HCT116 (cell line): ENCODE results near the gene GRIA1. TPM values are rescaled to one million over a fixed set of nuclear protein-coding genes. Genes with fewer than 3 reads are reported as not detected.

Experiments used
- ATAC-seq: fragments of 200-7000 bp; cut with Tn5 transposase; 2 replicates; pipeline ENCODE4 v1.9.1; 2020; ENCODE audit warnings: mild to moderate bottlenecking, moderate library complexity
- BruUV-seq: library from RNA; stranded (reverse); fragments of 400-500 nt; replicated peaks from 2 replicates; lab custom pipeline; 2021; lab: Mats Ljungman, UMichigan
- CTCF ChIA-PET: fragments of 300-600 bp; sonication (Branson Sonifier 250); formaldehyde crosslinking; loops from one replicate; lab custom pipeline; 2021; ENCODE audit warnings: antibody characterized with exemption; lab: Charles Lee
- POLR2A ChIA-PET: fragments of 300-600, 350-600 bp; sonication (Branson Sonifier 250); formaldehyde crosslinking; loops from one replicate; lab custom pipeline; 2021; ENCODE audit warnings: antibody characterized with exemption; lab: Charles Lee
- RAD21 ChIA-PET, 2 experiments: fragments of 300-600 bp; sonication (Branson Sonifier 250); formaldehyde crosslinking; loops; one replicate each; lab custom pipeline; 2023; ENCODE audit warnings: low total read pairs in 2 of 2; ENCODE audit not compliant: uncharacterized antibody in 2 of 2, unreplicated experiment in 2 of 2, low non-redundant PET in 1 of 2; lab: Charles Lee
- DNase-seq: peaks from one replicate; pipeline ENCODE4 v3.0.0-alpha.2; 2010; ENCODE audit warnings: low read depth, low spot score
- H2AFZ ChIP-seq: fragments of 200-600 bp; shearing (Covaris generic), sonication (generic); 2 replicates; pipeline ENCODE4 v1.6.1; 2017; ENCODE audit warnings: low read depth, mixed run types, mixed read lengths, antibody characterized with exemption, low read length; ENCODE audit not compliant: poor library complexity, severe bottlenecking
- H3K27ac ChIP-seq: 2 replicates; pipeline ENCODE4 v1.5.1; 2012; ENCODE audit warnings: low read depth, low read length
- H3K27me3 ChIP-seq: fragments of 200-600 bp; sonication (generic); 2 replicates; pipeline ENCODE4 v1.6.1; 2016; ENCODE audit warnings: mixed run types, low read length, mixed read lengths; ENCODE audit not compliant: insufficient read depth
- H3K36me3 ChIP-seq, 2 experiments: fragments of 200-500 bp in 1 of 2; fragments of 200-600 bp in 1 of 2; sonication (Bioruptor generic) in 1 of 2; sonication (generic) in 1 of 2; 2 replicates each; pipeline versions ENCODE4 v1.5.1 to v1.6.1; 2014 to 2016; ENCODE audit warnings: low read length in 2 of 2, inconsistent platforms in 1 of 2, mixed read lengths in 1 of 2, mixed run types in 1 of 2; ENCODE audit not compliant: insufficient read depth in 2 of 2, control insufficient read depth in 1 of 2
- H3K4me1 ChIP-seq, 2 experiments: fragments of 200-600 bp in 1 of 2; sonication (generic) in 1 of 2; 2 replicates each; pipeline versions ENCODE4 v1.5.1 to v1.6.1; 2012 to 2017; ENCODE audit warnings: low read length in 2 of 2, inconsistent platforms in 1 of 2, mild to moderate bottlenecking in 1 of 2, mixed read lengths in 1 of 2, mixed run types in 1 of 2, moderate library complexity in 1 of 2; ENCODE audit not compliant: insufficient read depth in 2 of 2, control insufficient read depth in 1 of 2
- H3K4me2 ChIP-seq: fragments of 200-600 bp; sonication (generic); 2 replicates; pipeline ENCODE4 v1.6.1; 2017; ENCODE audit warnings: mixed run types, low read length, mixed read lengths
- H3K4me3 ChIP-seq, 2 experiments: fragments of 200-600 bp in 1 of 2; sonication (generic) in 1 of 2; replicated peaks in 1 of 2; 2 replicates each; pipeline ENCODE4 v1.5.1; 2011 to 2016; ENCODE audit warnings: low read length in 2 of 2, control low read depth in 1 of 2, low read depth in 1 of 2, mild to moderate bottlenecking in 1 of 2, mixed read lengths in 1 of 2, mixed run types in 1 of 2
- H3K79me2 ChIP-seq: fragments of 200-600 bp; sonication (generic); 2 replicates; pipeline ENCODE4 v1.6.1; 2017; ENCODE audit warnings: mild to moderate bottlenecking, mixed run types, low read length, moderate library complexity, mixed read lengths; ENCODE audit not compliant: insufficient read depth
- H3K9ac ChIP-seq: fragments of 200-600 bp; sonication (generic); 2 replicates; pipeline ENCODE4 v1.6.1; 2016; ENCODE audit warnings: low read length, mixed read lengths
- H3K9me2 ChIP-seq: fragments of 200-600 bp; sonication (generic), shearing (Covaris generic); 2 replicates; pipeline ENCODE4 v1.6.1; 2017; ENCODE audit warnings: mixed run types, mild to moderate bottlenecking, moderate library complexity; ENCODE audit not compliant: insufficient read depth
- H3K9me3 ChIP-seq, 2 experiments: fragments of 200-500 bp in 1 of 2; fragments of 200-600 bp in 1 of 2; sonication (Bioruptor generic) in 1 of 2; sonication (generic) in 1 of 2; 2 replicates each; pipeline ENCODE4 v1.6.1; 2014 to 2017; ENCODE audit warnings: low read length in 2 of 2, mixed read lengths in 2 of 2, inconsistent platforms in 1 of 2, low read depth in 1 of 2, mild to moderate bottlenecking in 1 of 2, mixed run types in 1 of 2, moderate library complexity in 1 of 2; ENCODE audit not compliant: control insufficient read depth in 1 of 2, insufficient read depth in 1 of 2
- H4K20me1 ChIP-seq: fragments of 200-600 bp; sonication (generic), shearing (Covaris generic); 2 replicates; pipeline ENCODE4 v1.6.1; 2017; ENCODE audit warnings: mixed run types, mild to moderate bottlenecking, moderate library complexity; ENCODE audit not compliant: insufficient read depth
- CBX3 ChIP-seq: IDR thresholded peaks from 2 replicates; pipeline ENCODE4 v1.6.1; 2012; ENCODE audit warnings: low read depth
- EGR1 ChIP-seq: IDR thresholded peaks from 2 replicates; pipeline ENCODE4 v1.6.1; 2012; ENCODE audit warnings: low read depth
- ELF1 ChIP-seq: IDR thresholded peaks from 2 replicates; pipeline ENCODE4 v1.6.1; 2012; ENCODE audit warnings: low read depth, borderline replicate concordance
- EZH2 ChIP-seq: fragments of 200-600 bp; sonication (generic); IDR thresholded peaks from 2 replicates; pipeline ENCODE4 v1.6.1; 2017; ENCODE audit warnings: antibody characterized with exemption, mixed run types
- EZH2phosphoT487 ChIP-seq: fragments of 200-600 bp; IDR thresholded peaks from 2 replicates; pipeline ENCODE4 v1.6.1; 2018; ENCODE audit warnings: antibody characterized with exemption, borderline replicate concordance
- FOSL1 ChIP-seq: IDR thresholded peaks from 2 replicates; pipeline ENCODE4 v1.6.1; 2012; ENCODE audit warnings: low read depth
- POLR2A ChIP-seq: IDR thresholded peaks from 2 replicates; pipeline ENCODE4 v1.7.0; 2011; ENCODE audit warnings: borderline replicate concordance; ENCODE audit not compliant: insufficient read depth, insufficient read length; ENCODE audit errors: extremely low read depth
- POLR2AphosphoS5 ChIP-seq: IDR thresholded peaks from 2 replicates; pipeline ENCODE4 v1.6.1; 2011; ENCODE audit warnings: mild to moderate bottlenecking, low read depth, low read length, moderate library complexity
- RAD21 ChIP-seq: IDR thresholded peaks from 2 replicates; pipeline ENCODE4 v1.6.1; 2012; ENCODE audit warnings: low read depth, mild to moderate bottlenecking
- SIN3A ChIP-seq: IDR thresholded peaks from 2 replicates; pipeline ENCODE4 v1.6.1; 2012; ENCODE audit warnings: low read depth
- SRF ChIP-seq: IDR thresholded peaks from 2 replicates; pipeline ENCODE4 v1.6.1; 2012; ENCODE audit warnings: low read depth
- TCF7L2 ChIP-seq: IDR thresholded peaks from 2 replicates; pipeline ENCODE4 v1.7.0; 2011; ENCODE audit warnings: borderline replicate concordance, inconsistent platforms; ENCODE audit not compliant: insufficient read depth, insufficient read length; ENCODE audit errors: extremely low read depth
- YY1 ChIP-seq: IDR thresholded peaks from 2 replicates; pipeline ENCODE4 v1.6.1; 2011; ENCODE audit warnings: low read length, low read depth, moderate library complexity, mild to moderate bottlenecking; ENCODE audit not compliant: insufficient replicate concordance; ENCODE audit errors: extremely low read depth
- ZFX ChIP-seq: fragments of 450-650 bp; IDR thresholded peaks from 2 replicates; pipeline ENCODE4 v1.6.1; 2017
- ZNF274 ChIP-seq: fragments of 200-500 bp; sonication (Bioruptor generic); IDR thresholded peaks from 2 replicates; pipeline ENCODE4 v1.6.1; 2014; ENCODE audit warnings: mild to moderate bottlenecking, low read depth, low read length, inconsistent platforms
- intact Hi-C: fragments of 100-400 bp; cut with micrococcal nuclease; formaldehyde crosslinking; loops from 2 replicates; pipeline ENCODE4 v1.10.0; 2022
- total RNA-seq: library from RNA; stranded (reverse); gene quantifications from one replicate; pipeline ENCODE4 v1.2.1, GENCODE V29; 2021; ENCODE audit not compliant: unreplicated experiment
- TF ChIP-seq, protein P1 (sequence below): IDR thresholded peaks from 2 replicates; pipeline ENCODE4 v1.6.1; 2012
- TF ChIP-seq, protein P2 (sequence below): IDR thresholded peaks from 2 replicates; pipeline ENCODE4 v1.6.1; 2012
- TF ChIP-seq, protein P3 (sequence below), 3 experiments: fragments of 200-600 bp in 1 of 3; sonication (generic) in 1 of 3; IDR thresholded peaks in 2 of 3; conservative IDR thresholded peaks in 1 of 3; 2 replicates each; pipeline ENCODE4 v1.5.1; 2012 to 2017; ENCODE audit warnings: low read depth in 2 of 3, low read length in 2 of 3, antibody characterized with exemption in 1 of 3, borderline replicate concordance in 1 of 3, control low read depth in 1 of 3, mild to moderate bottlenecking in 1 of 3, mixed read lengths in 1 of 3, mixed run types in 1 of 3, moderate library complexity in 1 of 3; ENCODE audit not compliant: insufficient read depth in 1 of 3
- TF ChIP-seq, protein P4 (sequence below): IDR thresholded peaks from 2 replicates; pipeline ENCODE4 v1.6.1; 2011; ENCODE audit warnings: mild to moderate bottlenecking, low read length, moderate library complexity; ENCODE audit not compliant: insufficient replicate concordance; ENCODE audit errors: extremely low read depth

The GRIA1 gene
- total RNA-seq, 1 experiment from 2014 or later: not detected

DNA sequence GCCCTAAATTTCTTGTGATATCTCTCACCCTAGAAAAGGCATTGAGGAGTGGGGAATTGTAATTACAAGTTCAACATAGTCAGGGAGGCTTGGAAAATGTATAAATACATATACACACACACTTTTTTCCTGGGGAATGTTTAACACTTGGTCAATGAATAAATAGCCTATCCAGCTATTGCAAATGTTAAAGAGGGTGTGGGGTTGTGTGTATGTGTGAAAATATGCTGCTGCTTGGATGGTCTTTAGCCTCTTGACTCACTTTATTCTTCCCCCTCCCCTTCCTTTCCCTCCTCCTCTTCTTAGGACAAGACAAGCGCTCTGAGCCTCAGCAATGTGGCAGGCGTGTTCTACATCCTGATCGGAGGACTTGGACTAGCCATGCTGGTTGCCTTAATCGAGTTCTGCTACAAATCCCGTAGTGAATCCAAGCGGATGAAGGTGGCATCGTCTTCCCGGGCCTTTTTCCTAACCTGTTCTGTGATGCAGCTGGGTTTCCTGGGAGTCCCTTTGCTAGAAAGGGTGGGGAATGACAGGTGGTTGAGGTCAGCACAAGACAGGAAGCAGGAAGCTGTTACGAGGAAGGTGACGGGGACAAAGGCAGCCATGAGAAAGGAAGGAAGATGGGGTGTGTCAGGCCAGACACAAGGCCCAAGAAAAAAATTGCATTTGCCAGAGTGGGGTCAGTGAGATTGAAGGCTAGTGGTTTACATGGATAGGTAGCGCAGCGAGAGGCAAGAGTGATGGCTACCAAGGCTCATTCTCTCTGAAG is 311.8 kb downstream of the GRIA1 start:
- no peaks in the 10 kb centered on the region for H3K9me2 ChIP-seq
- no TSS peak for BruUV-seq
- ChIA-PET POLR2A (no interaction called here), RAD21 (no interaction called here), CTCF (interaction anchor here (1.1 kb wide), 1 partner anchor 26 kb away, joined by 3 read pairs; no protein-coding TSS in a partner anchor)
- H3K4me1 ChIP-seq: no peaks in the 10 kb centered on the region
- H4K20me1 ChIP-seq: no peaks in the 10 kb centered on the region
- DNase-seq: no peak
- no peak overlapping the region for H3K9ac ChIP-seq
- no peak for TF ChIP-seq ZNF274
- no peak for TF ChIP-seq CBX3
- TF ChIP-seq YY1: no peak
- no peak for TF ChIP-seq POLR2A
- no peak for TF ChIP-seq RAD21
- TF ChIP-seq, protein P1, sequence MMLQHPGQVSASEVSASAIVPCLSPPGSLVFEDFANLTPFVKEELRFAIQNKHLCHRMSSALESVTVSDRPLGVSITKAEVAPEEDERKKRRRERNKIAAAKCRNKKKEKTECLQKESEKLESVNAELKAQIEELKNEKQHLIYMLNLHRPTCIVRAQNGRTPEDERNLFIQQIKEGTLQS: no peak
- TF ChIP-seq EGR1: no peak
- no peak for TF ChIP-seq SIN3A
- TF ChIP-seq, protein P2, sequence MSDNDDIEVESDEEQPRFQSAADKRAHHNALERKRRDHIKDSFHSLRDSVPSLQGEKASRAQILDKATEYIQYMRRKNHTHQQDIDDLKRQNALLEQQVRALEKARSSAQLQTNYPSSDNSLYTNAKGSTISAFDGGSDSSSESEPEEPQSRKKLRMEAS: no peak
- TF ChIP-seq ZFX: no peak
- no peak for TF ChIP-seq ELF1
- TF ChIP-seq, protein P3, sequence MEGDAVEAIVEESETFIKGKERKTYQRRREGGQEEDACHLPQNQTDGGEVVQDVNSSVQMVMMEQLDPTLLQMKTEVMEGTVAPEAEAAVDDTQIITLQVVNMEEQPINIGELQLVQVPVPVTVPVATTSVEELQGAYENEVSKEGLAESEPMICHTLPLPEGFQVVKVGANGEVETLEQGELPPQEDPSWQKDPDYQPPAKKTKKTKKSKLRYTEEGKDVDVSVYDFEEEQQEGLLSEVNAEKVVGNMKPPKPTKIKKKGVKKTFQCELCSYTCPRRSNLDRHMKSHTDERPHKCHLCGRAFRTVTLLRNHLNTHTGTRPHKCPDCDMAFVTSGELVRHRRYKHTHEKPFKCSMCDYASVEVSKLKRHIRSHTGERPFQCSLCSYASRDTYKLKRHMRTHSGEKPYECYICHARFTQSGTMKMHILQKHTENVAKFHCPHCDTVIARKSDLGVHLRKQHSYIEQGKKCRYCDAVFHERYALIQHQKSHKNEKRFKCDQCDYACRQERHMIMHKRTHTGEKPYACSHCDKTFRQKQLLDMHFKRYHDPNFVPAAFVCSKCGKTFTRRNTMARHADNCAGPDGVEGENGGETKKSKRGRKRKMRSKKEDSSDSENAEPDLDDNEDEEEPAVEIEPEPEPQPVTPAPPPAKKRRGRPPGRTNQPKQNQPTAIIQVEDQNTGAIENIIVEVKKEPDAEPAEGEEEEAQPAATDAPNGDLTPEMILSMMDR (IDR thresholded peaks at IDR 0.05 in 2 of 3, conservative IDR thresholded peaks at IDR 0.05 in 1 of 3; ENCODE audit: borderline replicate concordance in 1 of 3, insufficient read depth in 1 of 3, low read depth in 2 of 3, low read length in 2 of 3): no peak
- TF ChIP-seq EZH2phosphoT487: no peak
- no peak for TF ChIP-seq SRF
- TF ChIP-seq, protein P4, sequence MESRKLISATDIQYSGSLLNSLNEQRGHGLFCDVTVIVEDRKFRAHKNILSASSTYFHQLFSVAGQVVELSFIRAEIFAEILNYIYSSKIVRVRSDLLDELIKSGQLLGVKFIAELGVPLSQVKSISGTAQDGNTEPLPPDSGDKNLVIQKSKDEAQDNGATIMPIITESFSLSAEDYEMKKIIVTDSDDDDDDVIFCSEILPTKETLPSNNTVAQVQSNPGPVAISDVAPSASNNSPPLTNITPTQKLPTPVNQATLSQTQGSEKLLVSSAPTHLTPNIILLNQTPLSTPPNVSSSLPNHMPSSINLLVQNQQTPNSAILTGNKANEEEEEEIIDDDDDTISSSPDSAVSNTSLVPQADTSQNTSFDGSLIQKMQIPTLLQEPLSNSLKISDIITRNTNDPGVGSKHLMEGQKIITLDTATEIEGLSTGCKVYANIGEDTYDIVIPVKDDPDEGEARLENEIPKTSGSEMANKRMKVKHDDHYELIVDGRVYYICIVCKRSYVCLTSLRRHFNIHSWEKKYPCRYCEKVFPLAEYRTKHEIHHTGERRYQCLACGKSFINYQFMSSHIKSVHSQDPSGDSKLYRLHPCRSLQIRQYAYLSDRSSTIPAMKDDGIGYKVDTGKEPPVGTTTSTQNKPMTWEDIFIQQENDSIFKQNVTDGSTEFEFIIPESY: no peak
- TF ChIP-seq FOSL1: no peak
- no peak for TF ChIP-seq POLR2AphosphoS5
- no peak for TF ChIP-seq EZH2
- no peak for TF ChIP-seq TCF7L2
- no peak overlapping the region for H3K4me2 ChIP-seq
- no peaks in the 10 kb centered on the region for H3K79me2 ChIP-seq
- H3K9me3 ChIP-seq: no peaks in the 10 kb centered on the region
- H3K27ac ChIP-seq: no peak overlapping the region
- no peak overlapping the region for H2AFZ ChIP-seq
- no peak for ATAC-seq
- intact Hi-C loops: no loop called here
- peaks cover 15% of the 10 kb centered on the region for H3K27me3 ChIP-seq
- no peak overlapping the region for H3K4me3 ChIP-seq
- H3K36me3 ChIP-seq: no peaks in the 10 kb centered on the region
